NB4 (cell line): Measurements from ENCODE around the gene MKX.
A peak's percentile ranks its signal among the peaks of the same experiment; 100 is the strongest.

Source experiments
- DNase-seq: peaks from one replicate; pipeline ENCODE4 v3.0.0; 2010; ENCODE audit warnings: low read depth
- H3K4me3 ChIP-seq: one replicate; pipeline ENCODE4 v1.5.1; 2011; ENCODE audit warnings: mild to moderate bottlenecking, low read depth, low read length, moderate library complexity
- MYC ChIP-seq: IDR thresholded peaks from 2 replicates; pipeline ENCODE4 v1.6.1; 2011; ENCODE audit warnings: low read depth, low read length
- POLR2A ChIP-seq: IDR thresholded peaks from 2 replicates; pipeline ENCODE4 v1.6.1; 2011; ENCODE audit warnings: mild to moderate bottlenecking; ENCODE audit not compliant: insufficient read length; ENCODE audit errors: extremely low read depth
- TF ChIP-seq, protein P1 (sequence below): IDR thresholded peaks from 2 replicates; pipeline ENCODE4 v1.6.1; 2011; ENCODE audit warnings: low read depth, low read length
- TF ChIP-seq, protein P2 (sequence below): IDR thresholded peaks from one replicate; pipeline ENCODE4 v1.5.1; 2012; ENCODE audit warnings: low read depth, low read length

MKX gene

DNA sequence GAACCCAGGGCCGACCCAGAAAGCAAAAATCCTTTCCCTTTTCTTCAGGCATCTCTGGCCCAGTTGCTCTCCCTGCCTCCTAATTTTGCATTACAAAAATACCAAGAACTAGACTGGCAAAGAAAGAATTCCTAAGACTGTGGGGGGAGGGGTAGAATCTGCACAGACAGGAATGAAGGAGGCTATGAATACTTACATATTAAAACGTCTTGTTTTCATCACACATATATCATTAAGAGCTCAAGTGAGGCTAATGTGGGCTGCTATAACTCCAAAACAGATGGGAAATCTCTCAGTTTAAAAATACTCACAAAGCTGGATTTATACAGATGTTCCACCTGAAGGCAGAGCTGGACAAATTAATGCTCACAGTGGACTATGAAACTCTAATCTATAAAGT is 29.2 kb upstream of the MKX start:
- DNase-seq = no peak
- TF ChIP-seq, protein P1, sequence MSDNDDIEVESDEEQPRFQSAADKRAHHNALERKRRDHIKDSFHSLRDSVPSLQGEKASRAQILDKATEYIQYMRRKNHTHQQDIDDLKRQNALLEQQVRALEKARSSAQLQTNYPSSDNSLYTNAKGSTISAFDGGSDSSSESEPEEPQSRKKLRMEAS = no peak
- TF ChIP-seq MYC (no peak), POLR2A (no peak)
- TF ChIP-seq, protein P2, sequence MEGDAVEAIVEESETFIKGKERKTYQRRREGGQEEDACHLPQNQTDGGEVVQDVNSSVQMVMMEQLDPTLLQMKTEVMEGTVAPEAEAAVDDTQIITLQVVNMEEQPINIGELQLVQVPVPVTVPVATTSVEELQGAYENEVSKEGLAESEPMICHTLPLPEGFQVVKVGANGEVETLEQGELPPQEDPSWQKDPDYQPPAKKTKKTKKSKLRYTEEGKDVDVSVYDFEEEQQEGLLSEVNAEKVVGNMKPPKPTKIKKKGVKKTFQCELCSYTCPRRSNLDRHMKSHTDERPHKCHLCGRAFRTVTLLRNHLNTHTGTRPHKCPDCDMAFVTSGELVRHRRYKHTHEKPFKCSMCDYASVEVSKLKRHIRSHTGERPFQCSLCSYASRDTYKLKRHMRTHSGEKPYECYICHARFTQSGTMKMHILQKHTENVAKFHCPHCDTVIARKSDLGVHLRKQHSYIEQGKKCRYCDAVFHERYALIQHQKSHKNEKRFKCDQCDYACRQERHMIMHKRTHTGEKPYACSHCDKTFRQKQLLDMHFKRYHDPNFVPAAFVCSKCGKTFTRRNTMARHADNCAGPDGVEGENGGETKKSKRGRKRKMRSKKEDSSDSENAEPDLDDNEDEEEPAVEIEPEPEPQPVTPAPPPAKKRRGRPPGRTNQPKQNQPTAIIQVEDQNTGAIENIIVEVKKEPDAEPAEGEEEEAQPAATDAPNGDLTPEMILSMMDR = no peak
- H3K4me3 ChIP-seq = no peak overlapping the region

DNA sequence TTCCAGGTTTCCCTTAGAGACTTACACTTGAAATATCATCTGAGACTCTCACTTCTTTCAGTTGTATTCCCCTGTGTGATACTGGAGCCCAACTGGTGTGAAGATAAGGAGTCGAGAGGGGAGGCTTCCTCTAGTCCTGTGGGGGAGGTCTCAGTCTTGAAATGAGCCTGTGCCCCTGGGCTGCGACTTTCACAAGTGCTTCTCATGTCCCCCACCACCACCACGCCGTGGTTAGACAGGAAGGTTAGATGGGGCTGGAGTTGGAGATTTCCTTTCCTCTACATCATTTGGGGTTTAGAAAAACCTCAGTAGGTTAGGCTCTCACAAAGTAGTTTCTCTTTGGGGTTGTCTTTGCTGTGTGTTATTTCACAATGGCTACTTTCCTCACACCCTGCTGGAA is 25.6 kb upstream of the MKX start:
- no peak for TF ChIP-seq POLR2A
- TF ChIP-seq, protein P1 = no peak
- TF ChIP-seq, protein P2 = no peak
- TF ChIP-seq MYC = no peak
- H3K4me3 ChIP-seq = no peak overlapping the region
- DNase-seq = peak; percentile 18

DNA sequence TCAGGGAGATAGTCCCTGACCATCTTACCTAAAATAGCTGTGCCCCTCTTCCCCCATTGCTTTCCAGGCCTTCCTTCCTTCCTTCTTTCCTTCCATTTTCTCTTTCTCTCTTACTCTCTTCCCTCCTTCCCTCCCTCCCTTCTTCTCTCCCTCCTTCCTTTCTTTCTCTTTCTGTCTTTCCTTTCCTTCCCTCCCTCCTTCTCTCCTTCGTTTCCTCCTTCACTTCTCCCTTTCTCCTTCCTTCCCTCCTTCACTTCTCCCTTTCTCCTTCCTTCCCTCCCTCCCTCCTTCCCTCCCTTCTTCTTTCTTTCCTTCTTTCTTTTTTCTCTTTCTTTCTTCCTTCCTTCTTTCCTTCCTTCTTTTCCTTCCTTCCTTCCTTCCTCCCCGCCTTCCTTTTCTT is 24.6 kb upstream of the MKX start:
- no peak overlapping the region for H3K4me3 ChIP-seq
- TF ChIP-seq, protein P2 = no peak
- TF ChIP-seq, protein P1 = no peak
- DNase-seq = no peak

DNA sequence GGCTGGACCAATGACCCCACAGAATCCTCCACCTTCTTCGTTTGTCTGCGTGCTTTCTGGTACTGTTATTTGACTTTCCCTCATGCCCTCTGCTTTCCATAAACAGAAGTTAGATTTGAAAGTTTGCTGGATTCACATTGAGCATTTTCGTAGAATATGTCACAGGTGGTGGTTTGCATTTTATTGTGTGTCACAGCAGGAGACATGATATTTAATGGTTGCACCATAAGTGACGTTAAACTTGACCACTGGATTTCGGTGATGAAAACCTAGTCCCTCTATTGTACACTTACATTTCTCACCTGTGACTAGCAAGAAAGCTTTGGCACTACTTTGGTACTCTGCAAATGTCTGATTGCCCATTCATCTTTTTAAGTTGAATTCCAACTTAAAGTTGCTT is 15.2 kb upstream of the MKX start:
- no peak for DNase-seq
- no peak overlapping the region for H3K4me3 ChIP-seq
- TF ChIP-seq, protein P1 = no peak
- no peak for TF ChIP-seq MYC
- TF ChIP-seq, protein P2 = no peak

DNA sequence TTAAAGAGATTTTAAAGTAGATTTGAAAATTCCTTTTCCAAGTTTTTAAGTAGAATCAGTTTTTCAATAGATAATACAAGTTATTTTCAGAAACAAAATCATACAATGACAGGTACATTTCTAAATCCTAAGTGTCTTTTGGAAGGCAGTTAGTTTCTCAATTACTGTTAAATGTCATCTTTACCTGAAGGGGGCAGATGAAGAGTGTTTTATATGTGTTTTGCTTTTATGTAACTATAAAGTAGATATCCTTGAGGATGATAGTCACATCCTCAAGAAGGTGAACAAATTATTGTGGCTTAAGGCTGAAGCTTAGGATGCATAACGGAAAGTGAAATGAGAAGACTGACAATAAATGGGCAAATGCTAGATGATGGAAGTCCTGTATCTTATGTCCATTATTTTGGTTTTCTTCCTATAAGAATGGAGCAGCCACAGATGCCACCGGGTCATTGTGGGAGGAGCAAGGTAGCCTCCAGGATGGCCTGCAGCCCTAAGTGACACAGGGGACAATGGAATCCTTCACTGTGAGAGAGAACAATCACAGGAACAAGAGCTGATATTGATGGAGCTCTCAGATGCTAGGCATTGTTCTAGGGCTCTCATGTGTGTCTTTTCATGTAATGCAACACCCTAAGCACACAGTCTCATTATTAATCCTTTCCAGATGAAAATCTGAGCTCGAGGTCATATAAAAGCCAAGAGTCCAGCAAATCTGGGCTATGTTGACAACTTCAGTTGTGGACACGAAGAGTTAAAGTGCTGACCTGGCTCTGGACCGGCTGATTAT is 14.1 kb upstream of the MKX start:
- H3K4me3 ChIP-seq = no peak overlapping the region
- TF ChIP-seq POLR2A (no peak), MYC (no peak)
- TF ChIP-seq, protein P1 = no peak
- TF ChIP-seq, protein P2 = no peak
- DNase-seq = no peak
